HCT116 (cell line): Measurements from ENCODE around the gene FHOD1. TPM values are rescaled to one million over a fixed set of nuclear protein-coding genes. Genes with fewer than 3 reads are reported as not detected.

Experiments used
- ATAC-seq: fragments of 200-7000 bp; cut with Tn5 transposase; 2 replicates; pipeline ENCODE4 v1.9.1; 2020; ENCODE audit warnings: mild to moderate bottlenecking, moderate library complexity
- BruUV-seq: library from RNA; stranded (reverse); fragments of 400-500 nt; replicated peaks from 2 replicates; lab custom pipeline; 2021; lab: Mats Ljungman, UMichigan
- CTCF ChIA-PET: fragments of 300-600 bp; sonication (Branson Sonifier 250); formaldehyde crosslinking; loops from one replicate; lab custom pipeline; 2021; ENCODE audit warnings: antibody characterized with exemption; lab: Charles Lee
- POLR2A ChIA-PET: fragments of 300-600, 350-600 bp; sonication (Branson Sonifier 250); formaldehyde crosslinking; loops from one replicate; lab custom pipeline; 2021; ENCODE audit warnings: antibody characterized with exemption; lab: Charles Lee
- RAD21 ChIA-PET, 2 experiments: fragments of 300-600 bp; sonication (Branson Sonifier 250); formaldehyde crosslinking; loops; one replicate each; lab custom pipeline; 2023; ENCODE audit warnings: low total read pairs in 2 of 2; ENCODE audit not compliant: uncharacterized antibody in 2 of 2, unreplicated experiment in 2 of 2, low non-redundant PET in 1 of 2; lab: Charles Lee
- DNase-seq: peaks from one replicate; pipeline ENCODE4 v3.0.0-alpha.2; 2010; ENCODE audit warnings: low read depth, low spot score
- H2AFZ ChIP-seq: fragments of 200-600 bp; shearing (Covaris generic), sonication (generic); 2 replicates; pipeline ENCODE4 v1.6.1; 2017; ENCODE audit warnings: low read depth, mixed run types, mixed read lengths, antibody characterized with exemption, low read length; ENCODE audit not compliant: poor library complexity, severe bottlenecking
- H3K27ac ChIP-seq: 2 replicates; pipeline ENCODE4 v1.5.1; 2012; ENCODE audit warnings: low read depth, low read length
- H3K27me3 ChIP-seq: fragments of 200-600 bp; sonication (generic); 2 replicates; pipeline ENCODE4 v1.6.1; 2016; ENCODE audit warnings: mixed run types, low read length, mixed read lengths; ENCODE audit not compliant: insufficient read depth
- H3K36me3 ChIP-seq, 2 experiments: fragments of 200-500 bp in 1 of 2; fragments of 200-600 bp in 1 of 2; sonication (Bioruptor generic) in 1 of 2; sonication (generic) in 1 of 2; 2 replicates each; pipeline versions ENCODE4 v1.5.1 to v1.6.1; 2014 to 2016; ENCODE audit warnings: low read length in 2 of 2, inconsistent platforms in 1 of 2, mixed read lengths in 1 of 2, mixed run types in 1 of 2; ENCODE audit not compliant: insufficient read depth in 2 of 2, control insufficient read depth in 1 of 2
- H3K4me1 ChIP-seq, 2 experiments: fragments of 200-600 bp in 1 of 2; sonication (generic) in 1 of 2; 2 replicates each; pipeline versions ENCODE4 v1.5.1 to v1.6.1; 2012 to 2017; ENCODE audit warnings: low read length in 2 of 2, inconsistent platforms in 1 of 2, mild to moderate bottlenecking in 1 of 2, mixed read lengths in 1 of 2, mixed run types in 1 of 2, moderate library complexity in 1 of 2; ENCODE audit not compliant: insufficient read depth in 2 of 2, control insufficient read depth in 1 of 2
- H3K4me2 ChIP-seq: fragments of 200-600 bp; sonication (generic); 2 replicates; pipeline ENCODE4 v1.6.1; 2017; ENCODE audit warnings: mixed run types, low read length, mixed read lengths
- H3K4me3 ChIP-seq, 2 experiments: fragments of 200-600 bp in 1 of 2; sonication (generic) in 1 of 2; replicated peaks in 1 of 2; 2 replicates each; pipeline ENCODE4 v1.5.1; 2011 to 2016; ENCODE audit warnings: low read length in 2 of 2, control low read depth in 1 of 2, low read depth in 1 of 2, mild to moderate bottlenecking in 1 of 2, mixed read lengths in 1 of 2, mixed run types in 1 of 2
- H3K79me2 ChIP-seq: fragments of 200-600 bp; sonication (generic); 2 replicates; pipeline ENCODE4 v1.6.1; 2017; ENCODE audit warnings: mild to moderate bottlenecking, mixed run types, low read length, moderate library complexity, mixed read lengths; ENCODE audit not compliant: insufficient read depth
- H3K9ac ChIP-seq: fragments of 200-600 bp; sonication (generic); 2 replicates; pipeline ENCODE4 v1.6.1; 2016; ENCODE audit warnings: low read length, mixed read lengths
- H3K9me2 ChIP-seq: fragments of 200-600 bp; sonication (generic), shearing (Covaris generic); 2 replicates; pipeline ENCODE4 v1.6.1; 2017; ENCODE audit warnings: mixed run types, mild to moderate bottlenecking, moderate library complexity; ENCODE audit not compliant: insufficient read depth
- H3K9me3 ChIP-seq, 2 experiments: fragments of 200-500 bp in 1 of 2; fragments of 200-600 bp in 1 of 2; sonication (Bioruptor generic) in 1 of 2; sonication (generic) in 1 of 2; 2 replicates each; pipeline ENCODE4 v1.6.1; 2014 to 2017; ENCODE audit warnings: low read length in 2 of 2, mixed read lengths in 2 of 2, inconsistent platforms in 1 of 2, low read depth in 1 of 2, mild to moderate bottlenecking in 1 of 2, mixed run types in 1 of 2, moderate library complexity in 1 of 2; ENCODE audit not compliant: control insufficient read depth in 1 of 2, insufficient read depth in 1 of 2
- H4K20me1 ChIP-seq: fragments of 200-600 bp; sonication (generic), shearing (Covaris generic); 2 replicates; pipeline ENCODE4 v1.6.1; 2017; ENCODE audit warnings: mixed run types, mild to moderate bottlenecking, moderate library complexity; ENCODE audit not compliant: insufficient read depth
- ATF3 ChIP-seq: IDR thresholded peaks from 2 replicates; pipeline ENCODE4 v1.6.1; 2012
- EZH2phosphoT487 ChIP-seq: fragments of 200-600 bp; IDR thresholded peaks from 2 replicates; pipeline ENCODE4 v1.6.1; 2018; ENCODE audit warnings: antibody characterized with exemption, borderline replicate concordance
- JUND ChIP-seq: IDR thresholded peaks from 2 replicates; pipeline ENCODE4 v1.6.1; 2012
- POLR2A ChIP-seq: IDR thresholded peaks from 2 replicates; pipeline ENCODE4 v1.7.0; 2011; ENCODE audit warnings: borderline replicate concordance; ENCODE audit not compliant: insufficient read depth, insufficient read length; ENCODE audit errors: extremely low read depth
- RAD21 ChIP-seq: IDR thresholded peaks from 2 replicates; pipeline ENCODE4 v1.6.1; 2012; ENCODE audit warnings: low read depth, mild to moderate bottlenecking
- ZFX ChIP-seq: fragments of 450-650 bp; IDR thresholded peaks from 2 replicates; pipeline ENCODE4 v1.6.1; 2017
- intact Hi-C: fragments of 100-400 bp; cut with micrococcal nuclease; formaldehyde crosslinking; loops from 2 replicates; pipeline ENCODE4 v1.10.0; 2022
- total RNA-seq: library from RNA; stranded (reverse); gene quantifications from one replicate; pipeline ENCODE4 v1.2.1, GENCODE V29; 2021; ENCODE audit not compliant: unreplicated experiment
- TF ChIP-seq, protein P1 (sequence below): IDR thresholded peaks from 2 replicates; pipeline ENCODE4 v1.6.1; 2011; ENCODE audit warnings: mild to moderate bottlenecking, low read length, moderate library complexity; ENCODE audit not compliant: insufficient replicate concordance; ENCODE audit errors: extremely low read depth

FHOD1 gene
- total RNA-seq, 1 experiment from 2014 or later: 69.2 TPM

- DNase-seq: no peak
- Histone ChIP-seq H3K9me2 (no peaks in the 10 kb centered on the region), H3K9ac (no peak overlapping the region), H3K4me1 (peaks cover 0 to 12% of the 10 kb centered on the region in 2 experiments; a peak in 2 of 4 replicates), H3K36me3 (peaks cover 39 to 63% of the 10 kb centered on the region in 2 experiments)
- POLR2A ChIA-PET: interaction anchor here (1.3 to 1.6 kb wide), 2 partner anchors 10 to 14 kb away, joined by 3 to 7 read pairs; partner anchors contain the start of gene FHOD1
- RAD21 ChIA-PET: no interaction called here
- intact Hi-C loops: no loop called here
- TF ChIP-seq EZH2phosphoT487 (no peak), POLR2A (no peak), ATF3 (no peak), JUND (no peak), ZFX (no peak), RAD21 (no peak)
- TF ChIP-seq, protein P1, sequence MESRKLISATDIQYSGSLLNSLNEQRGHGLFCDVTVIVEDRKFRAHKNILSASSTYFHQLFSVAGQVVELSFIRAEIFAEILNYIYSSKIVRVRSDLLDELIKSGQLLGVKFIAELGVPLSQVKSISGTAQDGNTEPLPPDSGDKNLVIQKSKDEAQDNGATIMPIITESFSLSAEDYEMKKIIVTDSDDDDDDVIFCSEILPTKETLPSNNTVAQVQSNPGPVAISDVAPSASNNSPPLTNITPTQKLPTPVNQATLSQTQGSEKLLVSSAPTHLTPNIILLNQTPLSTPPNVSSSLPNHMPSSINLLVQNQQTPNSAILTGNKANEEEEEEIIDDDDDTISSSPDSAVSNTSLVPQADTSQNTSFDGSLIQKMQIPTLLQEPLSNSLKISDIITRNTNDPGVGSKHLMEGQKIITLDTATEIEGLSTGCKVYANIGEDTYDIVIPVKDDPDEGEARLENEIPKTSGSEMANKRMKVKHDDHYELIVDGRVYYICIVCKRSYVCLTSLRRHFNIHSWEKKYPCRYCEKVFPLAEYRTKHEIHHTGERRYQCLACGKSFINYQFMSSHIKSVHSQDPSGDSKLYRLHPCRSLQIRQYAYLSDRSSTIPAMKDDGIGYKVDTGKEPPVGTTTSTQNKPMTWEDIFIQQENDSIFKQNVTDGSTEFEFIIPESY: no peak
- TF ChIP-seq, all 23 proteins: peak for 0
- peaks cover 11% of the 10 kb centered on the region; the same call in 1 of the 2 replicates for H3K79me2 ChIP-seq
- H3K4me2 ChIP-seq: no peak overlapping the region
- no peaks in the 10 kb centered on the region for H3K27me3 ChIP-seq
- H3K27ac ChIP-seq: no peak overlapping the region
- no peaks in the 10 kb centered on the region for H3K9me3 ChIP-seq
- ATAC-seq: no peak
- no peak overlapping the region for H3K4me3 ChIP-seq
- no TSS peak for BruUV-seq
- no peaks in the 10 kb centered on the region for H4K20me1 ChIP-seq
- CTCF ChIA-PET: interaction anchor here (1.4 kb wide), 1 partner anchor 13 kb away, joined by 4 read pairs; no protein-coding TSS in a partner anchor
- no peak overlapping the region for H2AFZ ChIP-seq
Measured at GRCh38 chr16:67233596-67233995, 13.7 kb downstream of the FHOD1 start.
